PC-3 (cell line): ENCODE results near the gene OR2T10.
"Not testable (repeated sequence)": the region's sequence is repeated elsewhere in the genome, so short reads cannot be mapped to it uniquely, and the experiment has no call there.

Experiments used
- EZH2 ChIP-seq: fragments of 300-600 bp; sonication (generic); IDR thresholded peaks from one replicate; pipeline ENCODE4 v1.6.1; 2017; ENCODE audit warnings: antibody characterized with exemption, mild to moderate bottlenecking, low read length; ENCODE audit not compliant: unreplicated experiment
- TF ChIP-seq, protein P1 (sequence below): fragments of 300-600 bp; sonication (generic); conservative IDR thresholded peaks from 2 replicates; pipeline ENCODE4 v1.5.1; 2017; ENCODE audit warnings: antibody characterized with exemption, low read depth, mild to moderate bottlenecking, low read length

DNA sequence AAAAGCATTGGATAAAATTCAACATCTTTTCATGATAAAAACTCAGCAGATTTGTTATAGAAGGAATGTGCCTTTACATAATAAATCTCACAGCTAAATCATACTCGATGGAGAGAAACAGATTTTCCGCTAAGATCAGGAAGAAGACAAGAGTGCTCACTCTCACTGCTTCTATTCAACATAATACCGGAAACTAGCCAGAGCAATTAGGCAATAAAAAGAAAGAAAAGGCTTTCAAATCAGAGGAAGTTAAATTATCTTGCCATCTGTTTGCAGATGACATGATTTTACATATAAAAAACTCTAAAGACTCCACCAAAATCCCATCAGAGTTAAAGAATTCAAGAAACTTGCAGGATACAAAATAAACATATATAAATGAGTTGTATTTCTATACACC lies 26.7 kb downstream of the OR2T10 start:
- TF ChIP-seq, protein P1, sequence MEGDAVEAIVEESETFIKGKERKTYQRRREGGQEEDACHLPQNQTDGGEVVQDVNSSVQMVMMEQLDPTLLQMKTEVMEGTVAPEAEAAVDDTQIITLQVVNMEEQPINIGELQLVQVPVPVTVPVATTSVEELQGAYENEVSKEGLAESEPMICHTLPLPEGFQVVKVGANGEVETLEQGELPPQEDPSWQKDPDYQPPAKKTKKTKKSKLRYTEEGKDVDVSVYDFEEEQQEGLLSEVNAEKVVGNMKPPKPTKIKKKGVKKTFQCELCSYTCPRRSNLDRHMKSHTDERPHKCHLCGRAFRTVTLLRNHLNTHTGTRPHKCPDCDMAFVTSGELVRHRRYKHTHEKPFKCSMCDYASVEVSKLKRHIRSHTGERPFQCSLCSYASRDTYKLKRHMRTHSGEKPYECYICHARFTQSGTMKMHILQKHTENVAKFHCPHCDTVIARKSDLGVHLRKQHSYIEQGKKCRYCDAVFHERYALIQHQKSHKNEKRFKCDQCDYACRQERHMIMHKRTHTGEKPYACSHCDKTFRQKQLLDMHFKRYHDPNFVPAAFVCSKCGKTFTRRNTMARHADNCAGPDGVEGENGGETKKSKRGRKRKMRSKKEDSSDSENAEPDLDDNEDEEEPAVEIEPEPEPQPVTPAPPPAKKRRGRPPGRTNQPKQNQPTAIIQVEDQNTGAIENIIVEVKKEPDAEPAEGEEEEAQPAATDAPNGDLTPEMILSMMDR: not testable (repeated sequence)
- not testable (repeated sequence) for TF ChIP-seq EZH2
